HK-2 (cell line): Measurements from ENCODE around the gene EIF4G2.

ENCODE experiments used
- DNase-seq: peaks from one replicate; pipeline ENCODE4 v3.0.0-alpha.2; 2018; ENCODE audit not compliant: unreplicated experiment

Gene EIF4G2

DNA sequence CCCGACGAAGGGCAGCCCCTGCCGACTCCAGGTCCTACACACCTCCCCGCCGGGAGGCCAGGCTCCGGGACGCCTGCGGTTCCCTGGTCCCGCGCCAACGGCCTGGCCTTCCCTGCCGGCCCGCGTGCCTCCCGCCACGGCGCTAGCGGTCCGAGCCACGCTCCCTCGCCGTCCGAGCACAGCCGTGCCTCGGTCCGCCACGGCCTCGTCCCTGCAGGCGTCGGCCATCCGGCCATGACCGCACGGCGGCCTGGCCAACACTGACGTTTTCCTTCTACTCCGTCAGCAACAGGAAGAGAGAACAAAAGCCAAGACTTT is 532 bp downstream of the EIF4G2 start:
- peak; percentile 20 for DNase-seq

DNA sequence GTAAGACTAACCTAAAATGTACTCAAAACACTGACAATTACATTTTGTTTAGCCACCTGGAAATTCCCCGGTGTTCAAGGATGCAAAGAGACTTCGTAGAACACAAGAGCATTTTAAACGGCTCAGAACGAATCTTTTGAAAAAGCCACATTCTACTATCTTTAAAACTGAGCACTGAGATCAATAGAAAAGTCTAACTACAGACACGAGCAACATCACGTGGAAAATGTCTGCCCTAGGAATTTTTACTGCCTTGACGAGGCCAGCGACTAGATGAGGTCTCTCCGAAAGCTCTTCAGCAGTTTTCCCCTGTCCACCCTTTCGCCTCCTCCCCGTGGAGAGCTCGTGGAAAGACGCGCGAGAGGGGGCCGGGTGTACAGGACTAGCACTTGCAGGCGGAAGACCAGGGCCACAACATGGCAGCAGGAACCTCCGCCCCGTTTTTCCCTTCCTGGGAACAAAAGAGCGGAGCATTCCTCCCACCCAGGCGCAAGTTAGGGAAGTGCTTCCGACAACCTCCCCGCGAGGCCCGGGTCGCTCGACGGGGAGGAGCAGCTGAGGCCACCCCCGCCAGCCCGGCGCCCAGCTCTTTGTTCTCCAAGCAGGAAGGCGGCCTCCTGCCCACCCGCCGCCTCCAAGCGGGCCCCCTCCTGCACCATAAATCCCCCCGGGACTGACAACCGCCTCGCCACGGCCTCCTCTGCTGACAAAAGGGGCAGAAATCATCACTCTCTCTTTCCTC is 1.1 kb downstream of the EIF4G2 start:
- peak; percentile 58 for DNase-seq

DNA sequence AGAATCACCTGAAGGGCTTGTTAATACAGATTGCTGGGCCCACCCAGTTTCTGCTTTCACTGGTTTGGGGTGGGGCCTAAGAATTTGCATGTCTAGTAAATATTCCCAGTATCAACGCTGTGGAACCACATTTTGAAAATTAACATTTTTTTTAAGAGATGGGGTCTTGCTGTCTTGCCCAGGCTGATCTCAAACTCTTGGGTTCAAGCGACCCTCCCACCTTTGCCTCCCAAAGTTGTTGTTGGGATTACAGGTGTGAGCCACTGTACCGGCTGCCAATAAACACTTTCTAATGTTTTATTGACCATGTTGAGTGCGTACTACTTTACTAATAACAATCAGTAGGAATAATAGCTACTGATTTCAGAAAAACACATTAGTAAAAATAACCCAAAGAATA is 2.5 kb downstream of the EIF4G2 start:
- DNase-seq: no peak

- no peak for DNase-seq
These were observed 3.0 kb downstream of the EIF4G2 start for GRCh38 chr11:10805741-10806140.

DNA sequence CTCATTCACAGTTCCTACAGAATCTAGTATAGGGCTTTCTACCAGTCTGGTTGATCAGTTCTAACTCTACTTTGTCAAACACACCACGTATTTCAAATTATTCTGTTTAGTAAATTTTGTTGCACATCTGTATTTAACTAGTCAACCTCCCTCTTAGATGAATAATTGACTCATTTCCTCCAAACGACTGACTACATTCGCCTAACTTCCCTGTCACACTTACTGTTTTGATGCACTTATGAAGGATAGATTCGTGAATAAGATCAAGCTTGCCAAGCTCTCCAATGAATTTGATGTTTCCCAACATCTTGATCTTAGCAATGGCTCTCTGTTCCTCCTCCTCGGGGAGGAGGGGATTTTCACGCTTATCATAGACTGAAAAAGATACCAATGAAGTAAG is 5.0 kb downstream of the EIF4G2 start:
- DNase-seq: no peak

DNA sequence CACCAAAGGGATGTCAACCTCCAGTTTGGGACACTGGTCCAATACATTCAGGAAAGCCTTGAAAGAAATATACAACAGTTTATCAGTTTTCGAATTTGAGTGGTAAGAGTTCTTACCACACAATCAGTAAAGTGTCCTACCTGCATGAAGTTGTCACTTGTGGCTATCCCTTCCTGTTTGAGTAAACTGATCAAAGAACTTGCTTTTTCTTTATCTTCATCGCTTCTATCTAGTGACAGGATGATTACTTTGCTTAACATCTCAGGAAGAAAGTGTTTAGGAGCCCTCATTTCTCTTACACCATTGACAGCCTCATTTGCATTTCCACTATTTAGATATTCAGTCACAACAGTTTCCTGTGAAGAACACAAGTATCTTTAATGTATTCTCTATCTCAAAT is 8.4 kb downstream of the EIF4G2 start:
- no peak for DNase-seq

DNA sequence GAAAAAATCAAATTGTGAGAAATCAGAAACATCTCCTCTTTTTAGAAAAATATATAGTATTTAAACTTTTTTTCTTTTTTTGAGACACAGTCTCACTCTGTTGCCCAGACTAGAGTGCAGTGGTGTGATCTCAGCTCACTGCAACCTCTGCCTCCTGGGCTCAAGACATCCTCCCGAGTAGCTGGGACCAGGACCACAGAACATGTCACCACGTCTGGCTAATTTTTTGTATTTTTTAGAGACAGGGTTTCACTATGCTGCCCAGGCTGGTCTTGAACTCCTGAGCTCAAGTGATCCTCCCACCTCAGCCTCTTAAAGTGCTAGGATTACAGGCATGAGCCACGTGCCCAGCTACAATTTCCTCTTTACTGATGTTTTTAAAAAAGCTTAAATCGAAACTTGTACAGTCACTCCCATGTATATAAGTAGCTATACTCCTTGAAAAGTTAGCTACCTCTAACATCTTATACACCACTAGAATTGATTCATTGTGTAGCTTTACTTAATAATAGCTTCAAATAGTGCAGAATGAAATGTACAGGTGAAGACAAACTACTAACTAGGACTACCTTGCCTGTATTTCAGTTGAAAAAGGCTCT is 10.3 kb downstream of the EIF4G2 start:
- no peak for DNase-seq

- no peak for DNase-seq
These were observed 11.2 kb downstream of the EIF4G2 start for GRCh38 chr11:10797531-10797930.

DNA sequence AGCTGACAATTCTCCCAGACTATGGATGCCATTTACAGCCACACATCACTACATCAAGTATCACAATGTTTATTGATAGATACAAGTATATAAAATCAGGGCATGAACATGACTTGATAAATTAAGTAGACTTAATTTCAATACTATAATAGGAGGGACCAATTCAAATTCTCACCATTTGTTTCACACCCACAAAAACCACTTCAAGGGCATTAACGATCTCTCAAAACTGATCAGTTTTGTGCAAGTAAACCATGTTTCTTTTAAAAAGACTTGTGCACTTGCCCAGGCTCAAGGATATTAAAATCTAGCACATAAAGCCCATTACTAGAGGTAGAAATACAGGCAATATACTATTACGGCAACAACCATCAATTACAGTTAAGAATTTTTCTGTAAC is 11.7 kb downstream of the EIF4G2 start:
- DNase-seq: no peak

DNA sequence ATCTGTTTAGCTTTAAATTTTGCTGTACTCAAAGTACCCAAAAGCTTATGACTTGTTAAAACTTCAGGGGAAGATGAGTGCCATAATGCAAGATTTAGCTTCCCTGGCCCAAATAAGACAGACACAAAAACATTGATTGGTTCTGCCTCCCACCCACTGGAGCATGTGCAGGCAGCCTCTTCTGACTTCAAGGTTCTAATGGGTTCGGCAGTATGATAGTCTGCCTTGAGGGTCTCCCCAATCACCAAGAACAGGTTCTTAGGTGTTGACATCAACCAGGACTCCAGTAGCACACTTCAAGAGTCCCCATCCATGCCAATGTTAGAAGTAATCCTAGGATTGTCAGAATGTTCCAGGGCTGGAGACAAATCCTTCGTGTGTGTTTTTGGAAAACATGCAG is 12.5 kb downstream of the EIF4G2 start:
- no peak for DNase-seq

DNA sequence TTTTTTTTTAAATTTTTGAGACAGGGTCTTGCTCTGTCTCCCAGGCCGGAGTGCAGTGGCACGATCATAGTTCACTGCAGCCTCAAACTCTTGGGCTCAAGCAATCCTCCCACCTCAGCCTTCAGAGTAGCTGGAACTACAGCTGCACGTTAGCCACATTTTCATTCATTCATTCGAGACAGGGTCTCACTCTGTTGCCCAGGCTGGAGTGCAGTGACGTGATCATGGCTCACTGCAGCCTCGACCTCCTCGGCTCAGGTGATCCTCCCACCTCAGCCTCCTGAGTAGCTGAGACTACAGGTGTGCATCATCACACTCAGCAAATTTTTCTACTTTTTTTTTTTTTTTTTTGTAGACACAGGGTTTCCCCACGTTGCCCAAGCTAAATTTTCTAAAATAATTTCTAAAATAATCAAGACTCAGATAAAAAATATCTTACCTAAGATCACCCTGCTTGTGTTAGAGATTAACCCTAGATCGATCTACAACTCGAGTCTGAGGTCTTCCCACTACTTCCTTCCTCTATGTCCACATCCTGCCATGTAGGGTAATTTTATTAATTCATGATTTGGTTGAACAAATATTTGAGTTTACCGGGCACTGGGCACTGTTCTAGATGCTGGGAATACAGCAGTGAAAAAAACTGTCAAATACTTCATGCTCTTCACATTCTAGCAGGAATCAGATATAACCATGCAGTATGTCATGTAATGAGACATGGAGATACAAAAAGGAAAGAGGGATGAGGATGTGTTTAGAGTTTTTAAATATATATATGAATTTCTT is 15.1 kb downstream of the EIF4G2 start:
- DNase-seq: no peak

- peak; percentile 81 for DNase-seq
These were observed 16.2 kb downstream of the EIF4G2 start for GRCh38 chr11:10792385-10793068.

GRCh38 chr11:10786451-10786850 is 22.3 kb downstream of the EIF4G2 start:
- no peak for DNase-seq

GRCh38 chr11:10785146-10785474 is 23.6 kb downstream of the EIF4G2 start:
- DNase-seq: no peak

DNA sequence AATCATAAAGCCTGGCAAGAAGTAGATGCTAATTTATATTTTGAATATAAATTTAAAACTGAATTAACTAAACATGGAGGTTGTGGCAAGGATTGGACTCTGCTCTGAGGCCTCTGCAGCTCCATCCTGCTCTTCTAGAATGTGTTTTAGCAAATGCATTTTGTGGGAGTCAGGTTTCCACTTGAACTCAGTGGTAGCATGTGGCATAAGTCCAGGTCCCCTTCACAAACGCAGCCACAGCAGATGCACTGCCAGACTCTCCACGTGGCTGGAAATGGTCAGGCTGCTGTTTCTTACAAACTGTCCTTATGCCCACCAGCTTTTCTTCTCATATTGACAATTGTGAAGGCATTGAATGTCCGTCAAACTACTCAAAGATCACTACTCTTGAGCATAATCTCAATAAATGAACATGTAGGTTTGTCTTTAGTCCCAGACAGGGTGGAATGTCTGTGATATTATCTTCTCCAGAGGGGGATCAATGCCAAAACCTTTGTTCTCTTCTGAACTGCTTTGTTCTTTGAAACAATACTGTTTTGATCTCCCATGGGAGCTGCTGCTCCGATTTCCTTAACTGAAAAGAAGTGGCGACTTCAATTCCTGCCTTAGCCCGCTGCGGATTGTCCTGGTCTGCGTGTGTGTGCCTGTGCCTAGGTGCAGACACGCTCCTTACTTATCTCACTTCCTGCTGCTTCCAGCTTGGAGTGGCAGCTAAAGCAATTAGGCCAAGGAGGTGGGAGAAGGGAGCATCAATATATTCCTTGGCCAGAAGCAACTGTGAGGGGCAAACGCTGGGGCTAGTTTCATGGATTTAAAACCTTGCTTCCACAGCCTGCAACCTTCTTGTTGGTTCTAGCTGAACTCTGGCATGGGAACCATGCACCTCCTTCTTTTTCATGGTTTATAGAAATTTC is 24.2 kb downstream of the EIF4G2 start:
- no peak for DNase-seq

DNA sequence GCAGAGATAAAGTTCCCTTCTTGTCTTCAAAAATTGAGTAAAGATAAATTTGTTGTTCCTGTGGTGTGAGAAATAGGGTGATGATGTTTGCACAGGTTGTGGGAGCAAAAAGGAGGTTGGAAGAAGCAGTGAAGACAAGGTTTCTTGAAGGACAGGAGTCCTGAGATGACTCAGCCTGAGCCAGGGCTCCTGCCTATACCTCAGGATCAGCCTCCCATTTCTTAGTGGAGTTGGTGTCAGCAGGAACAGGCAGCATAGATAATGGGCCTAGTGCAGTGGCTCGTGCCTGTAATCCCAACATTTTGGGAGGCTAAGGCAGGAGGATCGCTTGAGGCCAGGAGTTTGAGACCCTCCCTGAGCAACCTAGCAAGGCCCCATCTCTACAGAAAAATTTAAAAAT is 28.7 kb downstream of the EIF4G2 start:
- DNase-seq: no peak

GRCh38 chr11:10779086-10779485 is 29.6 kb downstream of the EIF4G2 start:
- DNase-seq: no peak

DNA sequence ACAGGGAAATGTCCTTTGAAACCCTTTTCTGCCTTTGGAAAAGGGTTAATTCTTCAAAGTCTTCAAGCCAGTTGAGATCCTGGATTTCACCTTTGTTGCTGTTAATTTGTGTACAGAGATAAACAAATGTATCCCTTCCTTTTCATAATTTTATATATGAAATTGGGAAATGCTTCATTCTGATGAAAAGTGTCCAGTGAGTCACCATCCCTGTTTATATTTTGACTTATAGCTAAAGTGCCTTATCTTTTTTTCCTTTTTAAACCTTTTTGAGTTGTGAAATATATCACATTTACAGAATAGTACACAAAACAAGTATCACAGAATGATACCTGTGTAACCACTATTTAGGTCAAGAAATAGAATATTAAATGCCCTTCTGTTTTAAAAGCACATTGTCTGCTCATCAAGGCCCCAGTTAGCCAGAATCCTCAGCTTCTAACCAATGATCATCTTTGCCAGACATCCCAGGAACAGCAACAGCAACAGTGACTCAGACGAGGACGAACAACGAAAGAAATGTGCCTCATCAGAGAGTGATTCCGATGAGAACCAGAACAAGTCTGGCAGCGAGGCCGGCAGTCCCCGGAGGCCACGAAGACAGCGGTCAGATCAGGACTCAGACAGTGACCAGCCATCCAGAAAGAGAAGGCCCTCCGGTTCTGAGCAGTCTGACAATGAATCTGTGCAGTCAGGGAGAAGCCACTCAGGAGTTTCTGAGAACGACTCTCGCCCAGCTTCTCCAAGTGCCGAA is 30.3 kb downstream of the EIF4G2 start:
- DNase-seq: no peak

GRCh38 chr11:10777806-10778205 is 30.9 kb downstream of the EIF4G2 start:
- DNase-seq: no peak

- DNase-seq: no peak
These were observed 31.3 kb downstream of the EIF4G2 start for GRCh38 chr11:10777393-10777793.

DNA sequence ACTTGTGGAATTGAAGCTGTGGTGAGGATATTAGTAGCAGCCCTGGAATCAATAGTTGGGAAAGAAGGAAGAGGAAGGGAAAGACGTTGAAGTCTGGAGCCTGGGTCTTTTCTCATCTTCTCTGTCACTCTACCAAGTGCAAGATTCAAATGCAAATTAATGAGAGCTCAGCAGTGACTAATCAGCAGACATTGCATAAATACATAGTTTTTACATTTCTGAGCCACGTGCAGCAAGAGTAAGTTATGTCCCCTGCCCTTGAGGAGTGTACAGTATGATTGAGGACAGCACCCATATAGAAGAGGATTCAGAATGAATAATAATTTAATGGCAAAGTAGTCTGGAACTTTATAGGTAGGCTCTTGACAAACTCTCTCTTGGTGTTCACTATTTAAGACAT is 33.9 kb downstream of the EIF4G2 start:
- no peak for DNase-seq
